Activated effector memory CD4-positive, alpha-beta T cell treated with Interleukin-2 at 50 U/mL for 16 hours (primary cell): ENCODE results near the gene NKTR.
"Not testable (repeated sequence)": the region's sequence is repeated elsewhere in the genome, so short reads cannot be mapped to it uniquely, and the experiment has no call there.

ENCODE experiments used
- DNase-seq: peaks from one replicate; pipeline ENCODE4 v3.0.0-alpha.2; 2020

The NKTR gene

GRCh38 chr3:42600111-42600957, at the start of gene NKTR:
NKTR (plus strand) TSS chr3:42600686; CDS start chr3:42601007, 321 bp downstream.
- peak; percentile 98 for DNase-seq

- no peak for DNase-seq
These were observed 47.7 kb upstream of the NKTR start for GRCh38 chr3:42552830-42553229.

GRCh38 chr3:42556089-42556632, 44.3 kb upstream of the NKTR start:
- DNase-seq, result peak; percentile 54

- DNase-seq, result not testable (repeated sequence)
These were observed 43.7 kb upstream of the NKTR start for GRCh38 chr3:42556817-42557216.

DNA sequence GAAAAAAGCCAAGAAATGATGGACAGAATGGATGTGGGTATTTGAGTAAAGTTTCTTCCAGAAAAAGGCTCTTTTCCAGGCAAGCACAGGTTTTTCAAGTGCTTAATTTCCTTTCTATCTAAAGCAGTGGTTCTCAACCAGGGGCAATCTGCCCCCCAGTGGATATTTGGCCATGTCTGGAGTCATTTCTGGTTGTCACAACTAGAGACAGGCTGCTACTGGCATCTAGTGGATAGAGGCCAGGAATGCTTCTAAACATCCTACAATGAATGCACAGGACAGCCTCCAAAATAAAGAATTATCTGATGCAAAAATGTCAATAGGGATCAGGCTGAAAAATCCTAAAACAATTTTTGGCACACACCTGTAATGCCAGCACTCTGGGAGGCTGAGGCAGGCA, 42.6 kb upstream of the NKTR start:
- no peak for DNase-seq

- DNase-seq, result no peak
These were observed 38.2 kb upstream of the NKTR start for GRCh38 chr3:42562047-42562907.

DNA sequence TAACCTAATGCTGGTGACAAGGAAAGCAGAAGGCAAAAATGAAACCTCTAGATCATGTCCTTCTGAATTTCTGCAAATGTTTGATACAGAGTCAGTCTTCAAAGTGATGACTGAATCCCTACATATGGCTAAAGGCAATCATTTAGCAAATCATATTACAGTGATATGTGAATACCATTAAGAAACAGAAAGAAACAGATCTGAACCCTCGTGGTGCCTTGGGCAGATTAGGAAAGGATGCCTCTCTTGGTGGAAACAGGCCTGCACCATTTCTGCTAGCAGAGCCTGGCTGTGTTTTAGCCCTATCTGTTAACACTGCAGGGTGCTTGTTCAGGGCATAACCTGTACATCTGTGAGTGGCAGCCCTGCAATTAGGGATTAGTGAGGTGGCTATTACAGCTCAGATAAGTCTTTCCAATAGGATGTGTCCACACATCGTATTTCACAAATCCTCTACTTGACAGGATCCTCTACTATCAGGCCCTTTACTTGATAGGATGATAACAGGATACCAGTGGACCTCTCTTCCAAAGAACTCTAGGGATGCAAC, 30.8 kb upstream of the NKTR start:
- DNase-seq, result no peak

DNA sequence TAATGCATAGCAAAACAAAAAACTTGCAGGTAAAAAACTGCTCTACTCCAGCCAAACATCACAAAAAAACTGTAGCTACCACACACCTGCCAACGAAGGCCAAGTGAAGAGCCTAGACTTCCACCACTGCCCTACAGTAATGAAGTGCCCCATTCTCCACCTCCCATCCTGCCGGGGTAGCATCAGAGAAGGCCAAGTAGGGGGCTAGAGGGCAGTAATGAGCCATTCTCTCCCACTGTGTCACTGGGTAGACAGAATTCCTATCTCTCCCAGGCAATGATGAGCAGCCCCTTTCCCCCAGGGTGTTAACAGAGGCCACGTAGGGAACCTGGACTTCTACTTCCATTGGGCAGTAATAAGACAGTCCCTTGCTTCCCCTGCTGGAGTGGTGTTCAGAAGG, 28.2 kb upstream of the NKTR start:
- no peak for DNase-seq

GRCh38 chr3:42575137-42575741, 25.2 kb upstream of the NKTR start:
- DNase-seq, result no peak

DNA sequence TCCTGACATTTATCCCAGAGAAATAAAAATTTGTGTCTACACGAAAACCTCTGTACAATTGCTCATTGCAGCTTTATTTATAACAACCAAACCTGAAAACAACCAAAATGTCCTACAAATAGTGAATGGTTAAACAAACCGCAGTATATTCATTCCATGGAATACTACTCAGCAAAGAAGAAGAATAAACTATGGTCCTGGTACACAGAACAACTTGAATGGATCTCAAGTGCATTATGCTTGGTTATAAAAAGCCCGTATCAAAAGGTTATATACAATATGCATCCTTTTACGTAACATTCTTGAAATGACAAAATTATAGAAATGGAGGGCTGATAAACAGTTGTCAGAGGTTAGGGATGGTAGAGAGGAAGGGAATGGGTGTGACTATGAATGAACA, 22.4 kb upstream of the NKTR start:
- no peak for DNase-seq

GRCh38 chr3:42579346-42579745, 21.1 kb upstream of the NKTR start:
- DNase-seq, result not testable (repeated sequence)

GRCh38 chr3:42581400-42581708, 19.1 kb upstream of the NKTR start:
- peak; percentile 18 for DNase-seq

DNA sequence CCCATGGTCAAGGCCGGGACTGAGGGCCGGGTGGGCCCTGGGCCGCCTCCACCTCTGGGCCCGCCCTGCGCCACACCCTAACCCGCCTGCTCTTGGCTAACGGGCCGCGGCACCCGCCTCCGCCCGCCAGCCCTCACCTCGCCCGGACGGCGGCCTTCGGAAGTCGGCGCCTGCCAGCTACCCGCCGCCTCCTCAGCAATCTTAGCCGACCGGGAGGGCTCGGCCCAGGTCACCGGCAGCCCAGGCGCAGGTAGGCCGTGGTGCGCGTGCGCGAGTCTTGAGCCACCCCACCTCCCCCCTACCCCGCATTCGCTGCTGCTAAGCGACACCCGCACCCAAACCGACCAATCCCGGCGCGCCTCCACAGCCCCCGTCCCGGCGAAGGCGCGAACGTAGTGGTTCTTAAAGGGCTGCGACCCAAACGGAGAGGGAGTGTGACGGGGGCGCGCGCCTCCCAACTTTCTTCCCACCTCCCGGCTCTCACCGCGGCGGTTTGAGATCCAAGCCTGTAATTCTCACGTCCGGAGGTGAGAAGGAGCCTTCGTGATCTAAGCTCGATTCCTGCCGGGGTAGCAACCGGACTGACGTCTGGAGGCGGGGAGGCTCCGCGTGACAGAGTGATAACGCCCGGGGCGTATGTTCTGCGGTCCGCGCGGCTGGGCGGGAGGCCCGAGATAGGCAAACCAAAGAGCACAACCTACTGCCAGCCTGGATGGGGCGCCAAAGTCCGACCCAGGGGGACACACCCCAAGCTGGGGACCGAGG, 18.6 kb upstream of the NKTR start, which contains the start of gene SEC22C:
TSS of gene SEC22C (minus strand) at position 259 of the 765 bp plus-strand sequence. CDS start 12,921 bp downstream, outside the sequence.
- DNase-seq, result peak; percentile 92

DNA sequence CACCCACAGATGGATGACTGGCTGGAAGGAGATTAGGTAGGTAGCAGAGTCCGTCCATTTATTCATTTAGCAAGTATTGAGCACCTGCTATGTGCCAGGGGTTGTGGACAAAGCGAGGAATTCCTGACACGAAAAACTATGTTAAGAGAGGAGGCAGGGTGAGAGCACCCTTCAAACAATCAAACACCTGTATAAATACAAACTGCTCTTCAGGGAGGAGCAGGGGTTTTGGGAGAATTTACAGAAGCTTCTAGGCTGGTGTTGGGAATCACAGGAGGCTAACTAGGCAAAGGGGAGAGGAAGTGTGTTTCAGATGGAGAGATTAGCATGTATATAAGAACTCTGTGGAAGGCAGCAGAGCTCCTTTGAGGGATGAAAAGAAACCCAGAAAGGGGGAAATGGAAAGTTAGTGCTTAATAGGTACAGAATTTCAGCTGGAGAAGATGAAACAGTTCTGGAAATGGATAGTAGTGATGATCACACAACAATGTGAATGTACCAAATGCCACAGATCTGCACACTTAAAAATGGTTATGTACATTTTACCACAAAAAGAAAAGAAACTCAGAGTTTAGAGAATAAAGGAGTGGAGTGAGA, 17.9 kb upstream of the NKTR start:
- no peak for DNase-seq

GRCh38 chr3:42588625-42589024, 11.9 kb upstream of the NKTR start:
- DNase-seq, result no peak

DNA sequence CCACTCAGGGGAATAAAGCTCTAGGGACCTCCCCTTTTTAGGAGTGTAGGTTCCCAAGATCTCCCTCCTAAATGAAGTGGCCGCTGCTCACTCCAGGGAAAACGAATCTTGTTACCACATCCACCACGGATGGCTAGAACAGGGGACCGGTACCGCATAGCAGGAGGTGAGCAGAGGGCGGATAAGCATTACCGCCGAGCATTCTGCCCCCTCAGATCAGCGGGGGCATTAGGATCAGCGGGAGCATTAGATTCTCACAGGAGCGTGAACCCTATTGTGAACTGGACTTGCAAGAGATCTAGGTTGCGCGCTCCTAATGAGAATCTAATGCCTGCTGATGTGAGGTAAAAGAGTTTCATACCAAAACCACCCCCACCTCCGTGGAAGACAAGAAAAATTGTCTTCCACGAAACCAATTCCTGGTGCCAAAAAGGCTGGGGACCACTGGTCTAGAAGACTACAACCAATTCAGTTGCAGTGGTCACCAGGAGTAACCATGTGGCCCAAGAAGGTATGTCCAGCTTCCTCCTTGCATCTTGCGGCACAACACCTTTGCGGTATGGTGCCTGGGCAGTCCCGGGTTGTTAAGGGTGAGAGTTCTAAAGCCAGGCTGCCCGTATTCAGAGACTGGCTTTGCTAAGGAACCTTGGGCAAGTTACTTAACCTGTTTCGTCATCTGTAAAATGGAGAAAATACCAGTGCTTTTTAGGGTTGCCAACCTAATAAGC, 10.9 kb upstream of the NKTR start:
- DNase-seq, result no peak

GRCh38 chr3:42590989-42591756, 9.3 kb upstream of the NKTR start:
- no peak for DNase-seq

DNA sequence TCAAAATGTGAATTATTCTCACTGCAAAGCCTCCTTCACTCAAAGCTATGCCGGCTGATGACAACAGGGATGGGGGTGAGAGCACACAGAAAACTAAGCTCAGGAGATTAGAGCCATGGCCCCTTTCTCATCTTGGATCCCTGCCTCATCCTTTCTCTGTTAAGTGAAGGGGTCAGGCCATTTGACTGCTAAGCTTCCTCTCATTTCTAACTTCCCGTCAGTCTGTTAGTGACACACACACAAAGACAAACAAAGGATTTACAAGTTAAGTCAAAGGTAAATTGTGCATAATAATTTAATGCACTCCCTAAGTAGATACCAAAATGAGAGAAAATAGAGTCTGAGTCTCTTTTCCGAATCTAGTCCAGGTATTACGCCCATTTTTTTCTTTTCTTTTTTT, 8.7 kb upstream of the NKTR start:
- DNase-seq, result no peak

GRCh38 chr3:42593635-42594034, 6.9 kb upstream of the NKTR start:
- DNase-seq, result no peak

DNA sequence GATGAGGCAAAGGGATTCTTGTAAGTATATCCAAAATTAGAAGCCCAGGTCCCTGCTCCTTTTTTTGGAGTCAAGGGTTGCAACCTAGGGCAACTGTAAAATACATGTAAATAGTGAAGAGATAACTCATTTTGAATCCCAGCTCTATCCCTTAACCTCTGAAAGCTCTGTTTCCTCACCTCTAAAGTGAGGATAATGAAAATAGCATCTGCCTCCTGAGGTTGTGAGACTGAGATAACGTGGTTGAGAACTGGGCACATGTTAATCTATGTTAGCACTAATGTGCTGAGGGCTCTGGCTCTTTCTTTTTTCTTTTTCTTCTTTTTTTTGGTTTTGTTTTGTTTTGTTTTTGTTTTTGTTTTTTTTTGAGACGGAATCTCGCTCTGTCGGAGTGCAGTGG, 4.8 kb upstream of the NKTR start:
- no peak for DNase-seq
